Ecto neural progenitor cell (in vitro differentiated cells): ENCODE data around the gene ARHGAP42.

ENCODE experiments used
- DNase-seq: peaks from one replicate; pipeline ENCODE4 v3.0.0-alpha.2; 2018; ENCODE audit warnings: low spot score

Gene ARHGAP42

GRCh38 chr11:100800202-100800601 lies 113.1 kb downstream of the ARHGAP42 start:
- no peak for DNase-seq

DNA sequence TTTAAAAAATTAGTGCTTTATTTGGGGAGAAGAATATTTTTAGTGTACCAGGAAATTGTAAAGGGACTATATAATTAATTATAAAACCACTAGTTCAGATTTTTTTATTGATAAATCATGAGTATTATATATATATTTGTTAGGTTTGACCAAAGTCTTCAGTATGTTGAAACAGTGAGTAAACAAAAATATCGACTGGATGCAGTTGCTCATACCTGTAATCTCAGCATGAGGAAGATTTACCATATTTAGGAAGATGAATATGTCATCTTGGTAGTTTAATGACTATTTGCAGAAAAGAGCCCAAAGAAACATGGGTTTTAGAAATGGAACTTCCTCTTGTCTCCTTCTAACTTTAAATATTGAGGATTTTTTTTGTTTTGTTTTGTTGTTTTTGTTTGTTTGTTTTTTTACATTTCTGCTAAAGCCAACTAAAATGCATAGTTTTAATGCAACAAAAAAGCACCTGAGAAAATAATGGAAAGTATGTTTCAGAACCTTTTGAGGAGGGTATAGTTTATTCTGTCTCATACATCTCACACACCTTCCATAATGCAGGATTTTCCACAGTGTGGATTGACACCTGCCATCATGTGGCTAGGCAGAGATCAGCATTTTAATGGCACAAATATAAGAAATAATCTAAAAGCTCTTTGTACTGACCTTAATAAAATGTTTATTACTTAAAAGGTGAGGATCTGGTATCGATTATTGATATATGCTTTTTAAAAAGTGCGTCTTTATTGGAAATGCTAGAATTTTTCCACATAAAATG lies 114.3 kb downstream of the ARHGAP42 start:
- DNase-seq, result no peak

- no peak for DNase-seq
Measured at GRCh38 chr11:100805506-100806199, 118.6 kb downstream of the ARHGAP42 start.

GRCh38 chr11:100806296-100806695 lies 119.2 kb downstream of the ARHGAP42 start:
- DNase-seq, result no peak

DNA sequence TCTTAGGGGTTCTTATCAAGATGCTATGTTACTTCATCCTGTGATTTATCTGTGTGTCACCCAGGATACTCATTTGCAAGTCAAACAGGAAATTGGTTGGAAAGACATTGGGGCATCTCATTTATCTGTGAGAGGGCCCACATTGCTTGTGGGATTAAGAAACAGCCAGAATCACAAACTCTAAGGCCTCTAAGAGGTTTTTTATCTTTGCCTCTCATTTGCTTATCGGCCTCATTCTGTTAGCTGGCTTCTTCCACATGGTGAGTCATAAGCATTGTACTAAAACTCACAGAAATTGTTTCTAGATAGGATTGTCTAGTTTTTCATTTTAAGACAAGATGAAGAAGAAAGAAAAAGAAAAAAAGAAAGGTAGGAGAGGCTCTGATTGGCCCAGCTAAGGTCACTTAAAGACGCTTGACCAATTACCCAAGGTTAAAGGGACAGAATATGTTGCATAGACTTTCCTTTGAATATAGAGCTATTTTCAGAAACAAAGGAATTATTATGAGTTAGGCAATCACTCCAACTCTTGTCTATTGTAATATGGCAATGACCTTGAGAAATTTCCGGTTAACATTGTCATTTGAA lies 121.9 kb downstream of the ARHGAP42 start:
- DNase-seq, result no peak

DNA sequence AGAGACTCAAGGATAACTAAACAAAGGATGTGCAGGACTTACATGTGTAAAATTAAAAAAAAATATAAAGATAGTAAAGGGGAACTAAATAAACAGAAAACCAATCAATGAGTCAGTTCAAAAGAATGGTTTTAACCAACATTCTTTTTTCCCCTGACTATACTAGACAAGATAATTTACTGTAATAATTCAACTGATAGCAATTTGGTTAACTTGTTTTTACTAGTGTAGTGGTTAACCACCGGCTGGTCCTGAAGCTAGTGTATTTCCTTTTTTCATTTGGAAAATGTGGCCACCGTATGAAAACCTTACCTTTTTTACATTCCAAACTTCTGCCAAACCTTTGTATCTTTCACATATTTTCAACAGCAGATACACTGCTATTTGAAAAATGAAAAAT lies 123.1 kb downstream of the ARHGAP42 start:
- no peak for DNase-seq

DNA sequence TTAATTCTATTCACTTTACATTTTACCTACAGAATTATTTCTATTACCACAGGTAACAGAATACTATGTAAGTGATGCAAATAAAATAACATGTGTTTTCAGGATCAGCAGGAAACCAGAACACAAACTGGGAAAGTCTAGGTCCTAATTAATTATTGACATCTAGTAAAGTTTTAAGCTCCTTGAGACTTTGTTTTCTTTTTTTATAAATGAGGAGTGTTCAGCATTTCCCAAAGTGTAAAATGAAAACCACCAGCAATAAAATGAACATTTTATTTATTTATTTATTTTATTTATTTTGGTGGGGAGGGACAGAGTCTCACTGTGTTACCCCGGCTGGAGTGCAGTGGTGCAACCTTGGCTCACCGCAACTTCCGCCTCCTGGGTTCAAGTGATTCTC lies 123.6 kb downstream of the ARHGAP42 start:
- no peak for DNase-seq

- DNase-seq, result no peak
Measured at GRCh38 chr11:100812517-100812916, 125.4 kb downstream of the ARHGAP42 start.

GRCh38 chr11:100815787-100816330 lies 128.8 kb downstream of the ARHGAP42 start:
- no peak for DNase-seq

DNA sequence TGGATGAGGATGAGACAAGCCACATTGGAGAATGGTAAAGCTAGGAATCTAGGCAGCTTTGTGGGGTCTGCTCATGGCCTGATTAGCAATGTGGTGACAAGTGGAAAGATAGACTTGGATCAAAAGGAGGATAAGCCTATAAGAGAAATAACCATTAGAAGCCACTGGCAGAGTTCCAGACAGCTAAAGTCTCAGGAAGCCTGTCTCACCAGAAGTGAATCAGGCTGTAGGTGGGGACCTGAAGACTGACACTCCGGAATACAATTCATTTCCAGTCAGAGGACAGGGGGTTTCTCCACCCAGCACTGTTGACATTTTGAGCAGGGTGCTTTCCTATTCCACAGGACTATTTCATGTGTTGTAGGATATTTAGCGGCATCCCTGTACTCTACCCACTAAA lies 129.7 kb downstream of the ARHGAP42 start:
- DNase-seq, result no peak

GRCh38 chr11:100817620-100818019 lies 130.5 kb downstream of the ARHGAP42 start:
- DNase-seq, result no peak

GRCh38 chr11:100820621-100821020 lies 133.5 kb downstream of the ARHGAP42 start:
- no peak for DNase-seq

DNA sequence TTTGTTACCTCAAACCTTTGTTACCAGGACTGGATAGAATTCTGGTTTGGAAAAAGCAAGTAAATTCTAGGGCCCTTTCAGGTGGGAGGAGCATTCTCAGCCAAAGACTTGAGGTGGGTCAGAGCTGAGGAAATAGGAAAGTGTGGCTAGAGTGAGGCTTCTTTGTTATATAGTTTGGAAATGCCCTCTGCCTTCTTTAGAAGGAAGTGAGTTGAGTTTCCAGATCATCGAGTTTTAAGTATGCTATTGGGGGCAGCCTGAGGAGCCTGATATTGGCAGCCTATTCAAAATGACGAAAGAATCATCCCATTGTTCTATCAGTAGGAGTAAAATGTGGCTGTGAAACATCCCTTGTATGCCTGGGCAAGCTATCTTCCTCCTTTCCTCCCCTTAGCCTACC lies 134.1 kb downstream of the ARHGAP42 start:
- DNase-seq, result no peak

- DNase-seq, result no peak
Measured at GRCh38 chr11:100823360-100823759, 136.3 kb downstream of the ARHGAP42 start.

DNA sequence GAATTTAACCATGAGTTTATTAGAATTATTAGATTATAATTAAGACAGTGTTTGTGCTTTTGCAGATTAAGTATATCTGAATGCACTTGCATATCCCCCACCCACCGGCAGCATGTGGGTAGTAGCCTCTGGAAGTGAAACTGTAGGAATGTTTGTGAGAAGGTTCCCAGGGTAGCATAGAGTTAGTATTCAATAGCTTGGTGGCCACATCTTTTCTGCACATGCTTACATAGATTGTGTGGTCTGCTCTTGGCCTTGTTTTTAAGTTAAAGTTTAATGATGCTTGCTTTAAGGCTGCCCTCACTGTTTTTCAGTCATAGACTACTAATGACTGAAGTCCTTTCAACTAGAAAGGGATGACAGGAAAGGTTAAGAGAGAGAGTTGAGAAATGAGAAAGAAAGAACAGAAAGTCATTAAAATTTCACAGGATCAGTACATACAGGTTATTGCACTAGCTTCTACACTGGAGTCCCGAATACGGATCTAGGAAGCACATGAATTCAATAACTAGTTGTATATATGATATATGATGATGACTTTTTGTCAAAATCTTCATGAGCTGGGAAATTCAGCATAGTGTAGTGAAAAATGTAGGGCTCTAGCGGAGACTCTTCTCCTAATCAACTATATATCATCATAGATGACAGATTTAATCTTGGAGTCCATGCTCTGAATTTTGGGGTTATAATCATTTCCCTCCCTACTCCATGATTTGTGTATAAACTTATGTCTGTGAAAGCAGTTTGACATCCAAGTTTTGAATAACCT lies 137.1 kb downstream of the ARHGAP42 start:
- no peak for DNase-seq

GRCh38 chr11:100825626-100826025 lies 138.5 kb downstream of the ARHGAP42 start:
- no peak for DNase-seq

GRCh38 chr11:100827934-100828661 lies 141.0 kb downstream of the ARHGAP42 start:
- DNase-seq, result no peak

- DNase-seq, result no peak
Measured at GRCh38 chr11:100830274-100830673, 143.2 kb downstream of the ARHGAP42 start.

DNA sequence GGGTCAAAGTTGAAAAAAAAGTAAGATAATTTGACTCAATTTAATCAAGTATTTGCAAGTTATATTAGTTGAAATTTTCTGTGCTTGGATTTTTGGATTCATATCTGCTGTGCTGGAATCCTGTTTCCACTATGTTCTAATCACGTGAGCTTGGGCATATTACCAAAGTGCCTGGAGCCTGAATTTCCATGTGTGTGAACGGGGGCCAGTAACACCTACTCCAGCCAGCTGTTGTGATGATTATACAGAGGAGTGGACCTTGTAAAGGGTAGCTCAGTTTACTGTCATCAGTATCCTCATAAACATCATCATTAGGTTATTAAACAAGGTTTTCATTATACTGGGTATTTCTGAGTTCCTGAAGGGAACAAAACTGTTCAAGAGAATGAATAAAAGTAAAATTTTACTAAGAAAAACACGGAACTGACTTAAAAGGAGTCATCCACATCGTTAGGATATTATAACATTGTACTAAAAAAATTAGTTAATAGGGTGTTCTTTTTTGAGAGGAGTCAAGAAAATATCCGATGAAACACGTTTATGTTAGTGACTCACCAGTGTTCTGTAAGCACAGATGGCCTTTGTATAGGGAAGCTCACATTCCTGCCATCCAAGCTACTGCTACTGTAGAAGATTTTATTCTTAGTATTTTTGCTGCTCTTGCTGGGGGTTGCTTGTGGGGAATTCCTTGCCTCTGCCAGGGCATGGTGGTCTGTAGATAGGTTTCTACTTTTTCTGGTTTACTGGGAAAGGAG lies 144.1 kb downstream of the ARHGAP42 start:
- no peak for DNase-seq

- no peak for DNase-seq
Measured at GRCh38 chr11:100831929-100832494, 144.9 kb downstream of the ARHGAP42 start.
